ENCODE measurements around the gene IWS1. TPM values are rescaled to one million over a fixed set of nuclear protein-coding genes. Genes with fewer than 3 reads are reported as not detected.
"Not testable (repeated sequence)": the region's sequence is repeated elsewhere in the genome, so short reads cannot be mapped to it uniquely, and the experiment has no call there.

The IWS1 gene
- total RNA-seq, 1 donor from 2014 or later = 23.4 TPM

DNA sequence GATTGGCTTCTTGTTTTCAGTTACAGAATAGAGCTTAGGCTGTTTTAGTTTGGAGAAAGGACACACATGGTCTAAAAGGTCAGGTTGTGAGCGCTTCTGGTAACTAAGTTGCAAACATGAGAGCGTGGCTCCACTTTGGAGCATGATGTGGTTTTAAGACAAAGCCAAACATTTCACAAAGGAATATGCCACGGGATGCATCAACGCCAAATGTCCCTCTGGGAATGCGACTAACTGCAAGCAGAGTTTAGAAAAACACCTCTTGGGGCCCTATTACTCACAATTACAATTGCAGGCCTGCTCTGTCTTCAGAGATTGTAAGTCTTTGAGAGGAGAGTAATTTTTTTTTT, 34.6 kb upstream of the IWS1 start:
- no peak for DNase-seq (ENCODE audit: low spot score)

GRCh38 chr2:127560201-127560930, 34.1 kb upstream of the IWS1 start:
- DNase-seq (ENCODE audit: low spot score) = no peak

GRCh38 chr2:127559454-127559853, 33.2 kb upstream of the IWS1 start:
- DNase-seq (ENCODE audit: low spot score) = no peak

DNA sequence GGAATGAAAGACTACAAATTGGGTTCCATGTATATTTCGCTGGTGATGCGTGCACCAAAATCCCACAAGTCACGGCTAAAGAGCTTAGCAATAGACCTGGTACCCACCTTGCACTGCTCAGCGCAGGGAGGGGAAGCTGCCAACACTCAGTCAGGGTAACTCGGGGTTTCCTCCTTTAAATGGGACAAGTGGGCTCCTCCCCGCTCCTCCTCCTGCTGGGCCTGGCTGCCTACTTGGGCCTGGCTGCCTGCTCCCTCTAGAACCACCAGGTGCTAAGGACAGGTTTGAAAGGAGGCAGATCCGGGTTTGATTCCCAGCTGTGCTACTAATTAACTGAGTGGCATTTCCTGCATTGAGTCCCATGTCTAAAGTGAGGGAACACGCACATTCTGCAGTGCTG, 32.6 kb upstream of the IWS1 start:
- no peak for DNase-seq (ENCODE audit: low spot score)

DNA sequence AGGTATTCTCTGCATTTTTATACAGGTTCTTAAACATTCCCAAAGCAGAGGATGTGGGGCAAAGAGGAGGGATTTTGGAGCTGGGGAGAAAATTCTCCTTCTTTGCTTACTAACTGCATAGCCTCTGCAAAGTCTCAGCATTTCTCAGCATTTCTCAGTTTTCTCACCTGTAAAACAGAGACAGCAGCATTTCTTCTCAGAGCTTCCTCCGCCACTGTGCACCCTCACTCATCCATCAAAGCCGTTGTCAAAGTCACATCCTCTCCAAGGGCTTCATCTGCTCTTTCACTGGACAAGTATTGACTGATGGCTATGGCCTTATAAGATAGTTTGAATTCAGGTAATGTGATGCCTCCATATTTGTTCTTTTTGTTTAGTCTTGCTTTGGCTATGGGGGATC, 26.6 kb upstream of the IWS1 start:
- no peak for DNase-seq (ENCODE audit: low spot score)

GRCh38 chr2:127552336-127552735, 26.0 kb upstream of the IWS1 start:
- DNase-seq (ENCODE audit: low spot score) = no peak

- DNase-seq (ENCODE audit: low spot score) = no peak
Measured at GRCh38 chr2:127551221-127551930, 25.1 kb upstream of the IWS1 start.

GRCh38 chr2:127546797-127547196, 20.5 kb upstream of the IWS1 start:
- DNase-seq (ENCODE audit: low spot score) = no peak

DNA sequence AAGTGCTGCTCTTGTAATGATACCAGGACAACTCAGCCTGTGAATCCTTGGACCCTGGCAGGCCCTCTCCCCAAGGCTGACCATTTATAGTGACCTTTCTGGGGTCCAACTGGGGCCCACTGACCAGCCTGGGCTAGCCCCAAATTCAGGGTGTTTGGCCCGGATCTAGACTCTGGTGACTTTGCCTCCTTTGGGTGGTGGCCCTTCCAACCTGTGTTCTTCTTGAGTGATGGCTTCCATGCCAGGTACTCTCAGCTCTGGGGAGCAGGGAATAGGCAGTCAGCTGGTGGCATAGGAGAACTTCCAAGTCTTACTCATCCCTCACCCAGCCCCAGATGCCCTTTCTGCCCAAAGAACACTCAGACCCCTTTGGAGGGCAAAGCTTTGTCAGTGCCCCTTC, 19.5 kb upstream of the IWS1 start:
- DNase-seq (ENCODE audit: low spot score) = no peak

DNA sequence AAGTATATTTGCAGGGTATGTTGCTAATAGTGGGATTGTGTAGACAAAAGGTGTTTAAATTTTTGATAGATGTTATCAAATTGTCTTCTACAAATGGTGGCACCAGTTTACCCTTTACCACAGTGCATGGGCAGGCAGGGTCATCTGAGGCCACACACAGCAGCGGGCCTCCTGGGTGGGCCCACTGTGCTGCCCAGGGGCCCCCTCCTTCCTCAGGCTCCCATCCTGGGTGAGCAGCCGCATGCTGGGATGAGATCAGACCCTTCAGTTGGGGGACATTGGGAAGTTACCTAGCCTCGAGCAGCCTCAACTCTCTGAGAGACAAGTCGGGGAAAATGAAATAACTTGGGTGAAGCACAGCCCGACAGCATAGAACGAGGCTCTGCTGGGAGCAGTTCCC, 18.9 kb upstream of the IWS1 start:
- no peak for DNase-seq (ENCODE audit: low spot score)

DNA sequence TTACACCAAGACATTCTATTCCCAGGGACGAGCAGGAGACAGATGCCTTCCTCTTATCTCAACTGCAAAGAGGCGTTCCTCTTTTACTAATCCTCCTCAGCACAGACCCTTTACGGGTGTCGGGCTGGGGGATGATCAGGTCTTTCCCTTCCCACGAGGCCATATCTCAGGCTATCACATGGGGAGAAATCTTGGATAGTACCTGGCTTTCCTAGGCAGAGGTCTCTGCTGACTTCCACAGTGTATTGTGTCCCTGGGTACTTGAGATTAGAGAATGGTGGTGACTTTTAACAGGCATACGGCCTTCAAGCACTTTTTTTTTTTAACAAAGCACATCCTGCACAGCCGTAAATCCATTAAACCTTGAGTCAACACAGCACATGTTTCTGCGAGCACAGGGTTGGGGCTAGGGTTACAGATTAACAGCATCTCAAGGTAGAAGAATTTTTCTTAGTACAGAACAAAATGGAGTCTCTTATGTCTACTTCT, 16.8 kb upstream of the IWS1 start:
- DNase-seq (ENCODE audit: low spot score) = not testable (repeated sequence)

- DNase-seq (ENCODE audit: low spot score) = no peak
Measured at GRCh38 chr2:127542231-127542630, 15.9 kb upstream of the IWS1 start.

DNA sequence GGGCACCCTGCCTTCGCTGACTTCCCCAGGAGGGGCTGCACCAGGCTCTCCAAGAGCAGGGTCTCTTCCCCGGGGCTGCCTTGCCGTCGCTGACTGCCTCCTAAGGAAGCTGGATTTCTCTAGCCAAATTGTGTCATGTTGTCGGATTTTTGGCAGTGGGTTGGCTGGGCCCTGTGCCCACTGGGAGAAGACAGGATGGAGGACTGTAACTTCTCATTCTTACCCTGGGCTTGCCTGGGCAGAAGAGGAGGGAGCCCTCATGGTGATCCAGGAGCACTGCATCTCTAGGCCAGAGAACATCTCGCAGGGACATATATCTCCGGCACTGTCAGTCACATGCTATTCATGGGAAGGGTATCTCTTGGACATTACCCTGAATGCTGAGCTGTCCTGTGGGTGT, 15.5 kb upstream of the IWS1 start:
- no peak for DNase-seq (ENCODE audit: low spot score)

GRCh38 chr2:127537644-127538043, 11.4 kb upstream of the IWS1 start:
- DNase-seq (ENCODE audit: low spot score) = no peak

DNA sequence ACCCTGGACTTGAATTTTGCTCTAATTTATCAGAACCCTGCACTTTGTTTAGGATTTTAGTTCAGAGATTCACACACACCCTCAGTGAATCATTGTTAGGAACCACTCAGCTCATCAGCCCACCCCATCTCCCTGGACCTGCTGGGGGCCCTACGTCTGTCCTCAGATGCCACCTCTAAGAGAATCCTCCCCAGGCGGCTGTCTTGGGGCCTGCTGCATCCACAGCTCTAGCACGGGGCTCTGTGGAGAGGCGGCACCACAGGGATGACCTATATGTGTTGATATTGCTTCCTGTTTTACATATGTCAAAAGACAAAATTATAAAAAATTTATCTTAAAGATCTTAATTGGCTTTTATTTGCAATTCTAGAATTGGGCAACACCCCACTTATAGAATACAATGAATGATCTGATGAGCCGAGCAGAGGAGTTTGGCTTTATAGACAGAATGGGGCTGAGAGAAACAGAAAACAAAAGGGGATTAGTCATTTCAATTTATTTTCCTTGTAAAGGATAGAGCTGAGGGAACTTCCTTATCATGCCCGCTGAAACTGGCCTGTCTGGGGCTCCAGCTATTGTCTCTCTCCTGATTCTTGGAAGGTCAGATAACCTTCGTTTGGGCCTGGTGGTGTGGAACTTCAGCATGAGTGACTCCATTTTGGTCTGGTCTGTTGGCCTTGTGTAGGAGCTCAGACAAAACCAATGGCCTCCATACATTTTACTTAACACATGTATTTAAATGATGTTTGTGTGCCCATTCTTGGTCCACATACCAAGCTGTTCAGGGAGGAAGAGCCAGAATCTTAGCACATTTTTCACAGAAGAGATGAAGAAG, 10.6 kb upstream of the IWS1 start:
- DNase-seq (ENCODE audit: low spot score) = no peak

DNA sequence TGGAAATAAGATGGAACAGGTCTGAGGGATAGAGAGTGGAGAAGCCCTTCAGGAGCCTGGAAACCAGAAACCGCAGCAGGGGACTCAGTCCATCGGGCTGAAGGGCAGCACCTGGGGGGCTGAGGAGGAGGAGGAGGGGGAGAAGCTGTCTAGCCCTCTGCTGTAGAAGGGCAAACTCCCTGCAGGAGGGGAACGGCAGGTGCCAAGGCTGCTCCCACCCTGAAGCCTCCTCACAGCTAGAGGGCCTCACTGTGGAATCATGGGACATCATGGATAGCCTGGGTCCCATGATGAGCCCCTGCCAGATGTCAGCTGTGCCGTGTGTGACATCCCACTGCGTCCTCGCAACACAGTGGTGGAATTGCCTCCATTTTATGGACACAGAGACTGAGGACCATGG, 9.6 kb upstream of the IWS1 start:
- no peak for DNase-seq (ENCODE audit: low spot score)

DNA sequence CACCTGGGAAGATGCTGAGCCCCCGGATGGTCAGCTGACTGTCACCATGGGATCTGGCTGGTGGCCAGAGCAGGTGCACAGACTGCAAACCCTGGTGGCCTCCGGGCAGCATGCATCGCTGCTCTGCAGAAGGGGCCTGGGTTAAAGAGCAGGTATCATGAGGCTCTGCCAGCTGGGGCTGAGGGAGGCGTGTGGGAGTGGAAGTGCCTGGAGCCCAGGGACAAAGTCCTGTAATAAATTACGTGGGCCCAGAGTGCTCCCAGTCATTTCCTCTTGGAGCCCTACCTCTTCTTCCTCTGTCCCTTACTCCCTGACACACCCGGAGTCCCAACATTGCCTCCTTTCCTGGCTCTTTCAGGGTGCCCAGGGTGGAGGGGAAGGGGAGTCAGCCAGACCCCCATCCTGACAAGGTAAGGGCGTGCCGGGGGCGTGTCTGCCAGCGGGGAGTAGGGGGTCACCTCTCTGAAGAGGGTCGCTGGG, 9.2 kb upstream of the IWS1 start, which contains the start of gene MYO7B:
MYO7B (plus strand) TSS at position 262 of the 480 bp plus-strand sequence. CDS start 24,040 bp downstream, outside the sequence.
- DNase-seq (ENCODE audit: low spot score) = no peak

GRCh38 chr2:127532296-127532695, 6.0 kb upstream of the IWS1 start:
- DNase-seq (ENCODE audit: low spot score) = no peak

- no peak for DNase-seq (ENCODE audit: low spot score)
Measured at GRCh38 chr2:127531221-127531648, 4.9 kb upstream of the IWS1 start.

DNA sequence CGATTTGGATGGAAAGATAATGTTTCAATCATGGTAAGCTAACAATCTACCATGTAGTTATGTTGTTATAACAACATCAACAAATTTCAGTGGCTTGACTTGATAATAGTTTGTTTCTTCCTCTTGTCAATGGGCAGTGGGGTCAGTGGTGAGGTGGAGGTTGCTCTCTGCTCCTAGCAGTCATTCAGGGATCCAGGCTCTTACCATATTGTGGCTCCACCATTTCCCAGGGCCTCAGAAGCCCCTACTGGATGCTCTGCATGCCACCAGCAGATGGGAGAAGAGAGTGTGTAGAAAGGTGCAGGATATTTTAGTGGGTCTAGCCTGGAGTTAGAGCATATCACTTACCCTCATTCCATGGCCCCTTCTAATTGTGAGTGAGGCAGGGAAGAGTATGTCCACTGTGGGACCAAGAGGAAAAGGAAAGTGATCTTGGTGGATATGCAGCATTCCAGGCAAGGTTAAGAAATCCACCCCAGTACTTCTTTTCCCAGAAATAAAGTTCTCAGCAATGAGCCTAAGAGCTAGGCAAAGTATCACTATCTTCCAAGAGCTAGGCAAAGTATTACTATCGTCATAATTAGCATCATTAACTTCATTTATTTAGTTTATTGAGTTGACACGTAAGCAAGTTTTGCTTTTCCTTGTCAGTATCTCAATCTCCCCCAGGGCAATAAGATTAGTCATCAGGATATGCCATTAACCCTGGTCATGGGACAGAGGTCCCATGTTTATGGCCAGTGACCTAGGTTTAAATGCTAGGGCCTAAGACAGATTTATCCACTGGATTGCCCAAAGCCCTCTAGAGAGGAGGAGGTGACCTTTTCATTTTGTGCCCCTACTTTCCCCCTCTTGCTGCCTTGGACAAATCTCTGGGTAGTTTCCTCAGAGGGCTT, 4.2 kb upstream of the IWS1 start:
- DNase-seq (ENCODE audit: low spot score) = no peak

GRCh38 chr2:127529416-127529815, 3.1 kb upstream of the IWS1 start:
- DNase-seq (ENCODE audit: low spot score) = not testable (repeated sequence)
